ENCODE results near the gene NAGA. TPM values are rescaled to one million over a fixed set of nuclear protein-coding genes. Genes with fewer than 3 reads are reported as not detected.

NAGA gene
- total and polyA plus RNA-seq, 2 of the 4 experiments (the other 2 are of a cell fraction), result 34.3 to 44.8 TPM

DNA sequence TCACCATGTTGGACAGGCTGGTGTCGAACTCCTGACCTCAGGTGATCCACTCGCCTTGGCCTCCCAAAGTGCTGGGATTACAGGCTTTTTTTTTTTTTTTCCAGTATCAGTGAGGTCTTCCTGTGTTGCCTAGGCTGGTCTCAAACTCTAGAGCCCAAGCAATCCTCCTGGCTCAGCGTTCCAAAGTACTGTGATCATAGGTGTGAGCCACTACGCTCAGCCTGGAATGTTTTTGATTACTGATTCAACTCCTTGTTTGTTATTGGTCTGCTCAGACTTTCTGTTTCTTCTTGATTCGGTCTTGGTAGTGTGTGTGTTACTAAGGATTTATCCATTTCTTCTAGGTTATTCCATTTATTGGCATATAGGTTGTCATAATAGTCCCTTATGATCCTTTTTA lies 31.3 kb downstream of the NAGA start:
- Histone ChIP-seq H2BK15ac (ENCODE audit: low read depth, low read length) (no peak overlapping the region), H3K4ac (ENCODE audit: low read depth, low read length) (no peak overlapping the region), H2AK5ac (ENCODE audit: low read depth, low read length) (no peak overlapping the region), H2BK20ac (ENCODE audit: low read depth, low read length) (no peak overlapping the region), H3K27ac (ENCODE audit: insufficient read depth, low read length) (no peak overlapping the region), H2AFZ (replicated peaks; ENCODE audit: low read length, poor library complexity) (no peak overlapping the region), H3K4me3 (ENCODE audit: insufficient read depth, low read depth, low read length) (no peak overlapping the region), H4K5ac (ENCODE audit: low read depth, low read length) (no peak overlapping the region), H2AK9ac (replicated peaks; ENCODE audit: low read depth, low read length, poor library complexity) (no peak overlapping the region), H2BK5ac (ENCODE audit: low read depth, low read length, poor library complexity, severe bottlenecking) (no peak overlapping the region), H4K91ac (ENCODE audit: insufficient read depth, low read depth, low read length) (no peak overlapping the region), H3K79me1 (ENCODE audit: low read depth in 1 of 2, low read length in 2 of 2) (no peaks in the 10 kb centered on the region), H3K14ac (replicated peaks; ENCODE audit: low read depth, low read length) (no peak overlapping the region), H3K9ac (ENCODE audit: low read depth, low read length) (no peak overlapping the region), H3K56ac (ENCODE audit: extremely low read depth, insufficient read depth, low read length) (no peak overlapping the region), H3K18ac (ENCODE audit: low read depth, low read length) (no peak overlapping the region), H3K9me1 (ENCODE audit: insufficient read depth, low read length) (no peaks in the 10 kb centered on the region), H3K23ac (ENCODE audit: low read depth, low read length) (no peak overlapping the region), H2BK120ac (ENCODE audit: low read depth, low read length) (no peak overlapping the region), H3K27me3 (ENCODE audit: control insufficient read depth, insufficient read depth, low read length) (no peaks in the 10 kb centered on the region), H3K9me3 (ENCODE audit: control insufficient read depth, insufficient read depth, low read length) (peaks cover 7% of the 10 kb centered on the region), H3K36me3 (ENCODE audit: control insufficient read depth, insufficient read depth, low read length) (no peaks in the 10 kb centered on the region), H3K4me1 (ENCODE audit: control insufficient read depth, insufficient read depth, low read length) (no peaks in the 10 kb centered on the region), H4K20me1 (ENCODE audit: insufficient read depth, low read length) (no peaks in the 10 kb centered on the region), H4K8ac (ENCODE audit: low read depth in 2 of 2, low read length in 2 of 2) (no peak overlapping the region), H3K4me2 (ENCODE audit: low read depth, low read length) (no peak overlapping the region)
- ChIA-PET CTCF (no interaction called here), POLR2A (ENCODE audit: unreplicated experiment) (no interaction called here)
- in situ Hi-C loops (cut with MboI; ENCODE audit: low sequenced_read_pairs) (no loop called here), dilution Hi-C loops (cut with HindIII; ENCODE audit: low sequenced_read_pairs, unreplicated experiment) (no loop called here), intact Hi-C loops (cut with micrococcal nuclease) (no loop called here)
- no peak for TF ChIP-seq SMC3 (IDR thresholded peaks at IDR 0.05; ENCODE audit: low read depth, low read length)
- no peak for TF ChIP-seq MXI1 (IDR thresholded peaks at IDR 0.05; ENCODE audit: borderline replicate concordance, low read depth, low read length)
- TF ChIP-seq RAD21 (IDR thresholded peaks at IDR 0.05; ENCODE audit: low read length), result no peak
- TF ChIP-seq MAZ (IDR thresholded peaks at IDR 0.05; ENCODE audit: borderline replicate concordance, low read depth, low read length), result no peak
- no peak for TF ChIP-seq CEBPB (IDR thresholded peaks at IDR 0.05; ENCODE audit: low read depth, low read length)
- TF ChIP-seq CHD1 (IDR thresholded peaks at IDR 0.05; ENCODE audit: low read depth, low read length), result no peak
- BruUV-seq (replicated peaks), result no TSS peak
- WGBS, 2 experiments (ENCODE audit: extremely low coverage in 2 of 2, insufficient read length in 1 of 2), result no CpG with 5 or more reads among the region's 5 CpGs
- DNase-seq (peak; percentile 18), ATAC-seq (ENCODE audit: low read depth) (no peak)
